GM18498 (cell line): ENCODE measurements around the gene ST7.
"Not testable (repeated sequence)": the region's sequence is repeated elsewhere in the genome, so short reads cannot be mapped to it uniquely, and the experiment has no call there.

Experiments used
- ATAC-seq: cut with Tn5 transposase; IDR thresholded peaks from one replicate; pipeline ENCODE4 v1.9.1; 2021; ENCODE audit warnings: mild to moderate bottlenecking, moderate library complexity; ENCODE audit not compliant: unreplicated experiment

Gene ST7

GRCh38 chr7:116975024-116975423 is 21.7 kb downstream of the ST7 start:
- ATAC-seq: not testable (repeated sequence)

GRCh38 chr7:116977172-116977571 is 23.9 kb downstream of the ST7 start:
- no peak for ATAC-seq

GRCh38 chr7:116978006-116978405 is 24.7 kb downstream of the ST7 start:
- no peak for ATAC-seq

- ATAC-seq: no peak
These were observed 26.1 kb downstream of the ST7 start for GRCh38 chr7:116979430-116979829.

- no peak for ATAC-seq
These were observed 27.1 kb downstream of the ST7 start for GRCh38 chr7:116980354-116980753.

GRCh38 chr7:116981939-116982338 is 28.6 kb downstream of the ST7 start:
- ATAC-seq: no peak

DNA sequence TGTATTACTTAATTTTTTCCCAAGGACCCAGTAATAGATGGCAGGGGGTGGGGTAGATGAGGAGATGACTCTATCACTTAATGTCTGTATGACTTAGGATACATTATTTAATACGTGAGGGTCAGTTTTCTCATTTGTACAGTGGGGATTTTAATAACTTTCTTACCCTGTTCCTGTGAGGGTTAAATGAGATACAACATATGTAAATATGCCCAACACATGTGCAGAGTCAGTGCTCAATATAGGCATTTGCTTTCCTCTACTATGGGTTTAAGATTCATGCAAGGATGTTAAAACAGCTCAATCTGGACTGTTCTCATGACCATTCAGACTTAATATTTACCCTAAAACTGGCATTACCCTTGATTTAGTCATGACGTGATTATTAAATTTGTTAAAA is 31.2 kb downstream of the ST7 start:
- no peak for ATAC-seq

GRCh38 chr7:116984917-116985316 is 31.6 kb downstream of the ST7 start:
- peak; percentile 50 for ATAC-seq

DNA sequence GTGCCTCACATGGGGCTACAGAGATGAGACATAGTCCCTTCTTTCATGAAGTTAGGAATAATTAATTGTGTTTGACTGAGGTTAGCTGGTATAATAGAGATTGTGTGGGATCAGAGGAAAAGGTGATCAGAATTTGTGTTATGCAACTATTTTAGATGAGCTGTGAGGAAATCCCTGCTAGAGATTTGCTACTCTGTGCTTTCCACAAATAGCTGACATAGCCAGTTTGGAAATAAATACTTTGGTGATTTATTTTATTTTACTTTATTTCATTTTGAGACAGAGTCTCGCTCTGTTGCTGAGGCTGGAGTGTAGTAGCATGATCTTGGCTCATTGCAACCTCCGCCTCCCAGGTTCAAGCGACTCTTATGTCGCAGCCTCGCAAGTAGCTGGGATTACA is 32.3 kb downstream of the ST7 start:
- ATAC-seq: no peak

- ATAC-seq: no peak
These were observed 33.6 kb downstream of the ST7 start for GRCh38 chr7:116986611-116987565.

- ATAC-seq: no peak
These were observed 35.2 kb downstream of the ST7 start for GRCh38 chr7:116988363-116988989.

- ATAC-seq: no peak
These were observed 36.8 kb downstream of the ST7 start for GRCh38 chr7:116990056-116990455.

DNA sequence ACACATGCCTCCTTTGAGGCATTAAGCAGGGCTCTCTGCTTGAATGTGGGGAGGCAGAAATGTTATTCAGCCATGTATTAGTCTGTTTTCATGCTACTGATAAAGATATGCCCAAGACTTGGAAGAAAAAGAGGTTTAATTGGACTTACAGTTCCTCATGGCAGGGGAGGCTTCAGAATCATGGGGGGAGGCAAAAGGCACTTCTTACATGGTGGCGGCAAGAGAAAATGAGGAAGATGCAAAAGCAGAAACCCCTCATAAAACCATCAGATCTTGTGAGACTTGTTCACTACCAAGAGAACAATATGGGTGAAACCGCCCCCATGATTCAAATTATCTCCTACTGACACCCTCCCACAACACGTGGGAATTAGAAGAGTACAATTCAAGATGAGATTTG is 37.9 kb downstream of the ST7 start:
- no peak for ATAC-seq

GRCh38 chr7:116994611-116995010 is 41.3 kb downstream of the ST7 start:
- no peak for ATAC-seq

DNA sequence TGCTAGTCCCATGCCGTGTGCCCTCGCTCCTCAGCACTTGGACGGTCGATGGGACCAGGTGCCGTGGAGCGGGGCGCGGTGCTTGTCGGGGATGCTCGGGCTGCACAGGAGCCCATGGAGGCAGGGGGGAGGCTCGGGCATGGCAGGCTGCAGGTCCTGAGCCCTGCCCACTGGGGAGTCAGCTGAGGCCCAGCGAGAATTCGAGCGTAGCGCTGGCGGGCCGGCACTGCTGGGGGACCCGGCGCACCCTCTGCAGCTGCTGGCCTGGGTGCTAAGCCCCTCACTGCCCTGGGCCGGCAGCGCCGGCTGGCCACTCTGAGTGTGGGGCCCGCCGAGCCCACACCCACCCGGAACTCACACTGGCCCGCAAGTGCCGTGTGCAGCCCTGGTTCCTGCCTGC is 44.7 kb downstream of the ST7 start:
- ATAC-seq: no peak

DNA sequence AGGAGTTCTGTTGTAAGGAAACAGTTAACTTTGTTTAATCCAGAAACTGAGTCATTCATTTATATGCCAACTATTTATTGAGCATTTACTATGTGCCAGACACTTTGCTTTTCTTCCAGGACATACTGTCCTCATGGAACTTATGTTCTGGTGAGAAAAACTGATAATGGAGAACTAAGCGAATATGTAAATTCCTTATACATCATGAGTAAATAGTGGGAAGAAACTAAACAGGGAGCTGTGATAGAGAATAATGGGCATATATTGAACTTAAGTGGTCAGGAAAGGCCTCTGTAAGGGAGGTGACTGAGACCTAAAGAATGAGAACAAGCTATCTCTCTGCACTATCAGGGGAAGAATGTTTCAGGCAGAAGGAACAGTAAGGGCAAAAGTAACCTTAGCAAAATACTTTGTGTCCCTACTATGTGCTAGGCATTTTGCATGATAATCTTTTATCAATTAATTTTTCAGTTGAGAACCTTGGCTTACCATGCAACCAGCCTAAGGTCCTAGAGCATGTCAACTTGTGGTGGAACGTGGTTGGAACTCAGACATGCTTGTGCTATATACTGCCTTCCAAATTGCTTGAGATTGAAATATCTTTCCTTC is 45.4 kb downstream of the ST7 start:
- no peak for ATAC-seq

DNA sequence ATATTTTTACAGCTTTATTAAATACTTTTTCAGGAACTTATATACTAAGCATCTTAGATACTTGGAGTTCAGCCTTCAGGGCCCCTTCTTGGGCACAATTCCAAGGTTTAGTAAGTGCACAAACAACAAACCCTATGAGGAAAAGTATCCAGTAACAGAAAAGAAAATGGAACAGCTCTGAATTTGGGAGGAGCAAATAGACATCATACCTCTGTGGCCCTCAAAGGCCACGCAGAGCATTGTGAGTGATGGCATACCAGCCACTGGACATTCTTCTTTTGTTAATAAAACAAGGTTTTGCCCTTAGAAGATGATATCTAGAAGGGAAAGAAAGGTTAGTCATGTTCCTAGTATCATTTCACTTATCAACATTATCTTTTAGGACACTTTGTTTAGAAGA is 46.0 kb downstream of the ST7 start:
- ATAC-seq: no peak

GRCh38 chr7:117001283-117001682 is 48.0 kb downstream of the ST7 start:
- no peak for ATAC-seq

DNA sequence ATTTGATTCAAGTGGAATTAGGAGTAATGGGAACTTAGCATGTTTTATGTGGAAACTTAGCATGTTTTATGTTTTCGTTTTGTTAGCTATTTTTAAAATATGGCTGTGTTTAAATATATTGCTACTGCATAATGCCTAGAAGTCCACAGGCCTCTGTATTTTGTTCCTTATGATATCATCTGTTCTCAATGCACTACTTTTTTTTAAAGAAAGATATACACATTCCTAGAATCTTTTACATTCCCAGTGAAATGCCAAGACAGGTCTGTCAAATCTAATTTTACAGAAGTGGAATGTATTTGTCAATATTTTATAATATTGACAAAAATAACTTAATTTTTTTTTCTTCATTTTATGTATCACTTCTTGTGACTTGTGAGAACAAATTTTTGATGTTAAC is 51.6 kb downstream of the ST7 start:
- no peak for ATAC-seq

- ATAC-seq: no peak
These were observed 52.1 kb downstream of the ST7 start for GRCh38 chr7:117005449-117005848.

DNA sequence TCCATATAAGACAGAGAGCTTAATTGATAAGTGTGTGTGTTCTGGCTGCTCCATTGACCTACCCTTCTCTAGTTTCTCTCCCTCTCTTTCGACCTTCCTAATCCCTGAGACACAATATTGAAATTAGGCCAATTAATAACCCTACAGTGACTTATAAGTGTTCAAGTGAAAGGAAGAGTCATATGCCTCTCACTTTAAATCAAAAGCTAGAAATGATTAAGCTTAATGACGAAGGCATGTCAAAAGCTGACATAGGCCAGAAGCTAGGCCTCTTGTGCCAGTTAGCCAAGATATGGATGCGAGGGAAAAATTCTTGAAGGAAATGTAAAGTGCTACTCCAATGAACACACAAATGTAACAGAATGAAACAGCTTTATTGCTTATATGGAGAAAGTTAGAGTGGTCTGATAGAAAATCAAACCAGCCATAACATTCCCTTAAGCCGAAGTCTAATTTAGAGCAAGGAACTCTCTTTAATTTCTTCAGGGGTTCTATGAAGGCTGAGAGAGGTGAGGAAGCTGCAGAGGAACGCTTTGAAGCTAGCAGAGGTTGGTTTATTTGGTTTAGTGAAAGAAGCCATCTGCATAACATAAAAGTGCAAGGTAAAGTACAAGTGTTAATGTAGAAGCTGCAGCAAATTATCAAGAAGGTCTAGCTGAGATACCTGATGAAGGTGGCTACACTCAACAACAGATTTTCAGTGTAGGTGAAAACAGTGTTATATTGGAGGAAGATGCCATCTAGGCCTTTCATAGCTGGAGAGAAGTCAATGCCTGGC is 53.8 kb downstream of the ST7 start:
- no peak for ATAC-seq
